DOHH2 (cell line): Measurements from ENCODE around the gene ACADS.

Experiments used
- H3F3A ChIP-seq: fragments of 200-600 bp; sonication (generic), shearing (Covaris generic); 2 replicates; pipeline ENCODE4 v1.6.0; 2016; ENCODE audit warnings: antibody characterized with exemption, mild to moderate bottlenecking; ENCODE audit not compliant: control insufficient read depth, insufficient read depth
- H3K27ac ChIP-seq: fragments of 200-600 bp; sonication (generic); 2 replicates; pipeline ENCODE4 v1.5.1; 2014; ENCODE audit warnings: low read depth, mild to moderate bottlenecking, low read length, moderate library complexity
- H3K27me3 ChIP-seq: fragments of 200-600 bp; sonication (generic); 2 replicates; pipeline ENCODE4 v1.6.1; 2014; ENCODE audit warnings: mild to moderate bottlenecking, low read length, mixed read lengths; ENCODE audit not compliant: control insufficient read depth
- H3K36me3 ChIP-seq: fragments of 200-600 bp; sonication (generic); 2 replicates; pipeline ENCODE4 v1.6.1; 2014; ENCODE audit warnings: mild to moderate bottlenecking, low read length, moderate library complexity, mixed read lengths; ENCODE audit not compliant: control insufficient read depth
- H3K4me1 ChIP-seq: fragments of 200-600 bp; sonication (generic); 2 replicates; pipeline ENCODE4 v1.6.1; 2014; ENCODE audit warnings: mild to moderate bottlenecking, low read length, mixed read lengths; ENCODE audit not compliant: control insufficient read depth
- H3K4me2 ChIP-seq: fragments of 200-600 bp; sonication (generic); 2 replicates; pipeline ENCODE4 v1.6.0; 2014; ENCODE audit warnings: mild to moderate bottlenecking, low read length, moderate library complexity
- H3K4me3 ChIP-seq: fragments of 200-600 bp; sonication (generic); 2 replicates; pipeline ENCODE4 v1.5.1; 2014; ENCODE audit warnings: mild to moderate bottlenecking, low read length, mixed read lengths
- H3K79me2 ChIP-seq: fragments of 200-600 bp; sonication (generic); 2 replicates; pipeline ENCODE4 v1.6.1; 2014; ENCODE audit warnings: mild to moderate bottlenecking, low read length, mixed read lengths; ENCODE audit not compliant: control insufficient read depth
- H3K9me2 ChIP-seq: fragments of 200-600 bp; sonication (generic); replicated peaks from 2 replicates; pipeline ENCODE4 v1.6.1; 2014; ENCODE audit warnings: mild to moderate bottlenecking, low read length, mixed read lengths; ENCODE audit not compliant: control insufficient read depth
- H3K9me3 ChIP-seq: fragments of 200-600 bp; sonication (generic); 2 replicates; pipeline ENCODE4 v1.6.1; 2014; ENCODE audit warnings: antibody characterized with exemption, low read length, mixed read lengths; ENCODE audit not compliant: control insufficient read depth, insufficient read depth
- H4K20me1 ChIP-seq: fragments of 200-600 bp; sonication (generic); 2 replicates; pipeline ENCODE4 v1.6.0; 2014; ENCODE audit warnings: low read depth, mild to moderate bottlenecking, antibody characterized with exemption, low read length, moderate library complexity; ENCODE audit not compliant: control insufficient read depth, insufficient read depth
- CTCF ChIP-seq: fragments of 200-600 bp; sonication (generic); IDR thresholded peaks from one replicate; pipeline ENCODE4 v1.5.1; 2014; ENCODE audit warnings: antibody characterized with exemption, mild to moderate bottlenecking, low read depth, low read length; ENCODE audit not compliant: poor library complexity, severe bottlenecking
- EZH2phosphoT487 ChIP-seq: fragments of 200-600 bp; sonication (generic); IDR thresholded peaks from 2 replicates; pipeline ENCODE4 v1.6.1; 2017; ENCODE audit warnings: borderline replicate concordance, mild to moderate bottlenecking, antibody characterized with exemption, low read length, moderate library complexity, mixed read lengths

Gene ACADS

DNA sequence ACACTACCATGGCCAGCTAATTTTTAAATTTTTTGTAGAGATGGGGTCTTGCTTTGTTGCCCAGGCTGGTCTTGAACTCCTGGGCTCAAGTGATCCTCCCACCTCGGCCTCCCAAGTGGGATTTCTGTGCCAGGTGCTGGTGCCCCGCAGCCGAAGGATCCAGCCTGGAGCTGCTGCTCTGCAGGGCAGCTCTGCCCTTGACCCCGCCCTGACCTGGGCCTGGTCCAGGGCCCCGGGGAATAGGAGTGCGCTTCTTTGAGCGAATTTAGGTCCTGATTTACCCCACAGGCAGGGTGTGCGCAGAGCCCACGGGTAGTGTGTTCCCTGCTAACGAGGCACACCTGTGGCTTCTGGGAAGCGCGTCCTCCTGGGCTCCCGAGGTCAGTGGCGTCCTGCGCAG lies 15.2 kb downstream of the ACADS start:
- no peaks in the 10 kb centered on the region for H3K9me3 ChIP-seq
- H3K4me3 ChIP-seq, result no peak overlapping the region
- no peaks in the 10 kb centered on the region for H3K36me3 ChIP-seq
- no peak for TF ChIP-seq CTCF
- no peak for TF ChIP-seq EZH2phosphoT487
- H3F3A ChIP-seq, result no peaks in the 10 kb centered on the region
- H3K27ac ChIP-seq, result no peak overlapping the region
- H3K4me2 ChIP-seq, result no peak overlapping the region
- H3K4me1 ChIP-seq, result no peaks in the 10 kb centered on the region
- H3K9me2 ChIP-seq, result no peaks in the 10 kb centered on the region
- H3K79me2 ChIP-seq, result no peaks in the 10 kb centered on the region
- H4K20me1 ChIP-seq, result no peaks in the 10 kb centered on the region
- H3K27me3 ChIP-seq, result no peaks in the 10 kb centered on the region

DNA sequence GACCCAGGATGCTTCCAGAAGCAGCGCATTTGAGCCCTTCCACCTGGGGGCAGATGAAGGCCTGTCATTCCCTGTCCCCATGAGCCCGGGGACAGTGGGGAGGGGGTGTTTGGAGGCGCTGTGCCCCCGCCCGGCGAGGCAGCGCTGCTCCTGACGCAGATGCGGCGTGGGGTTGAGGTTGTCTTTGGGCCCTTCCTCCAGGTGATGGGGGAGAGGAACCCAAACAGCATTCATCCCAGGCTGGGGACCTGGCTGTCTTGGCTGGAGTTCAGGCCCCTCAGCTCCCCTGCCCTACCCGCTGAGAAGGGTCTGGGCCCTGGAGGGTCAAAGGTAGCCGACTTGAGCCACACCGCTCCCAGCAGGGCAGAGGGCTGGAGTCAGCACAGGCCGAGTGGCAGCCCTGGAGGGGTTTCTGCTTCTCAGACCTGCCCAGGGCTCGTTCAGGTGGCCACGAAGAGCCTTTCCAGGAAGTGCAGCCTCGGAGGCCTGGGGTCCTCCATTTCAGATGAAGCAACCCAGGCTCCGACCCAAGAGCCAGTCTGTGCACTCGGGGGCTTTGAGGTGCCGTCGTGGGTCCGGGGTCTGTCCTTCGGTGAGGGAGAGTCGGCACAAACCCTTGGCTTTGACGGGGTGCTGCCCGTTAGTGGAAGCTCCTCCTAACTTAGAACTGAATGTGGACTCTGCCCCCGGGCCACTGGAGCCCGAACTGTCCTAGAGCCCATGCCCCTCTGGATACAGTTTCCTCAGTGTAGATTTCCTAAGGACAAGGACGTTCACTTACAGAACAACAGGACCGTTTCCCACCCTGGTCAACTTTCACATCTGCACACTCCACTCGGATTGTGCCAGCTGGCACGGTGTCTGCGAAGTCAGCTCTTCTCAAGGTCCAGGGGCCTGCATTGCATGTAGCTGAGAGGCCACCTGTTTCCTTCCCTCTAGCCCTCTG lies 16.1 kb downstream of the ACADS start:
- H3K9me2 ChIP-seq, result no peaks in the 10 kb centered on the region
- no peaks in the 10 kb centered on the region for H3K79me2 ChIP-seq
- H4K20me1 ChIP-seq, result no peaks in the 10 kb centered on the region
- H3K27me3 ChIP-seq, result no peaks in the 10 kb centered on the region
- no peaks in the 10 kb centered on the region for H3K4me1 ChIP-seq
- no peak overlapping the region for H3K4me3 ChIP-seq
- H3K9me3 ChIP-seq, result no peaks in the 10 kb centered on the region
- no peak for TF ChIP-seq CTCF
- TF ChIP-seq EZH2phosphoT487, result no peak
- no peaks in the 10 kb centered on the region for H3K36me3 ChIP-seq
- no peaks in the 10 kb centered on the region for H3F3A ChIP-seq
- no peak overlapping the region for H3K27ac ChIP-seq
- no peak overlapping the region for H3K4me2 ChIP-seq

GRCh38 chr12:120744922-120745493 lies 19.4 kb downstream of the ACADS start:
- H3K9me2 ChIP-seq, result no peaks in the 10 kb centered on the region
- H4K20me1 ChIP-seq, result no peaks in the 10 kb centered on the region
- no peak overlapping the region for H3K4me3 ChIP-seq
- no peaks in the 10 kb centered on the region for H3K27me3 ChIP-seq
- no peak overlapping the region for H3K27ac ChIP-seq
- no peaks in the 10 kb centered on the region for H3K36me3 ChIP-seq
- H3K4me1 ChIP-seq, result no peaks in the 10 kb centered on the region
- no peak for TF ChIP-seq CTCF
- no peak for TF ChIP-seq EZH2phosphoT487
- H3F3A ChIP-seq, result no peaks in the 10 kb centered on the region
- H3K9me3 ChIP-seq, result no peaks in the 10 kb centered on the region
- no peak overlapping the region for H3K4me2 ChIP-seq
- H3K79me2 ChIP-seq, result no peaks in the 10 kb centered on the region
